Central memory CD8-positive, alpha-beta T cell (primary cell): ENCODE results near the gene KRI1.

Source experiments
- ATAC-seq: fragments of 150-1000 bp; cut with Tn5 transposase; replicated peaks from 2 replicates; pipeline ENCODE4 v1.10.0; 2022; ENCODE audit warnings: mild to moderate bottlenecking, moderate FRiP score, moderate number of reproducible peaks; ENCODE audit not compliant: poor library complexity, severe bottlenecking; ENCODE audit errors: extremely low read depth
- DNase-seq, 2 donors: peaks; one replicate each; pipeline ENCODE4 v3.0.0; 2021; ENCODE audit warnings: low spot score in 2 of 2
- H3K27ac Mint-ChIP-seq: one replicate; pipeline ENCODE4 v1.8.0; 2022; ENCODE audit warnings: low read depth, mild to moderate bottlenecking, moderate library complexity, mixed read lengths
- H3K27me3 Mint-ChIP-seq: one replicate; pipeline ENCODE4 v1.8.0; 2022; ENCODE audit warnings: mixed read lengths
- H3K36me3 Mint-ChIP-seq: one replicate; pipeline ENCODE4 v1.8.0; 2022; ENCODE audit warnings: mild to moderate bottlenecking, moderate library complexity, mixed read lengths; ENCODE audit not compliant: insufficient read depth
- H3K4me1 Mint-ChIP-seq: one replicate; pipeline ENCODE4 v1.8.0; 2022; ENCODE audit warnings: mixed read lengths
- H3K4me3 Mint-ChIP-seq: one replicate; pipeline ENCODE4 v1.8.0; 2022; ENCODE audit warnings: mild to moderate bottlenecking, moderate library complexity, mixed read lengths
- H3K9me3 Mint-ChIP-seq: one replicate; pipeline ENCODE4 v1.8.0; 2022; ENCODE audit warnings: mixed read lengths

The KRI1 gene

DNA sequence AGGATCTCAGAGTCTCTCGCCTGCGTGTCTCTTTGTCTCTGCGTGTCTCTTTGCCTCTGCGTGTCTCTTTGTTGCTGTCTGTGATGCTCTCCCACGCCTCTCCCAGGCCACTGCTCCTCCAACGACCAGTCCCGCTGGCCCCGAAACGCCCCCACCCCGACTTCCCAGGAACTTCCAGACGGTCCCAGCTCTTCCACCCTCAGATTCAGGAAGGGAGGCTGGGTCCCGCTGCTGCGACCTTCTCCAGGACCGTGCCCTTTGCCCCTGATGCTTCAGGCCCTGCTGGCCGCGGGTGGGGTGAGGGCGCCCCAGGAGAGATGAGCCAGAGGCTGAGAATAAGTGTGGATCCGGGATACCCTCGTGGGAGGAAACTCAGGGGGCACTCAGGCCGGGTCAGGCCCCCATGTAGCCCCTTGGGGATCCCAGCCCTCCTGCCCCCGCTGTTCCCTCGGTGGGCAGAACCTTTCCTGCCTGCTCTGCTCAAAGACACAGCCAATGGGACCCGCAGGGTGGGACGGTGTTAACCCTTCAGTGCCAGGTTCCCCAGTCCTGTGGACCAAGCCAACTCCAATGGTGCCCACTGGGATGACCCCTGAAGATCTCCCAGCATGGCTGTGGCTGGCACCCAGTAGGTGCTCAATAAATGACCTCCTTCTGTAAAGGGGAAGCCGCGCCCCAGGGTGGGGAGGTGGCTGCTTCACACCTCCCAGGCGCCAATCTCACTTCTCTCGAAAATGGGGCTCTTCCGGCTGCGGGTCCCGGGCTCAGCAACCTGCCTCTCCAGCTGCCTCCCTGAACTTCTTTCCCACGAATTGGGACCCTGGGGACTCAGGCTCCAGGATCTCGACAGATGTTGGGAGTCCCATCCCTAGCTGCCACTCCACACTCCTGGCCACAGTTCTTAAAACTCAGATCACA is 47.1 kb downstream of the KRI1 start:
- H3K36me3 Mint-ChIP-seq, result peaks cover 43% of the 10 kb centered on the region

GRCh38 chr19:10517760-10518443 is 47.9 kb downstream of the KRI1 start:
- Mint-ChIP-seq H3K36me3 (peaks cover 47% of the 10 kb centered on the region), H3K27ac (peak overlapping the region; percentile 89), H3K4me3 (peak overlapping the region; percentile 77), H3K9me3 (no peaks in the 10 kb centered on the region), H3K27me3 (peaks cover 8% of the 10 kb centered on the region), H3K4me1 (peaks cover 65% of the 10 kb centered on the region)
- ATAC-seq (peak; percentile 35), DNase-seq (peak in 1 of 2 donors; percentile 53)

More for the DNA sequence above, 47.1 kb downstream of the KRI1 start:
- Mint-ChIP-seq H3K4me1 (peaks cover 57% of the 10 kb centered on the region), H3K27me3 (no peaks in the 10 kb centered on the region), H3K27ac (peak overlapping the region; percentile 89), H3K4me3 (peak overlapping the region; percentile 77), H3K9me3 (no peaks in the 10 kb centered on the region)
- DNase-seq, result peak in 1 of 2 donors; percentile 43
- no peak for ATAC-seq

GRCh38 chr19:10517361-10517759 is 48.5 kb downstream of the KRI1 start, which contains the start of gene S1PR5:
S1PR5 (minus strand) TSS chr19:10517447; CDS start chr19:10515011, 2,436 bp downstream.
- H3K9me3 Mint-ChIP-seq, result no peaks in the 10 kb centered on the region
- peaks cover 8% of the 10 kb centered on the region for H3K27me3 Mint-ChIP-seq
- H3K4me1 Mint-ChIP-seq, result peaks cover 65% of the 10 kb centered on the region
- H3K4me3 Mint-ChIP-seq, result peak within 1 kb of the TSS; percentile 77
- peak; percentile 4 for ATAC-seq
- DNase-seq, result no peak
- H3K27ac Mint-ChIP-seq, result peak within 1 kb of the TSS; percentile 89
- peaks cover 52% of the 10 kb centered on the region for H3K36me3 Mint-ChIP-seq

GRCh38 chr19:10516671-10517286 is 49.0 kb downstream of the KRI1 start:
- Mint-ChIP-seq H3K27ac (peak overlapping the region; percentile 87), H3K36me3 (peaks cover 55% of the 10 kb centered on the region), H3K27me3 (peaks cover 8% of the 10 kb centered on the region), H3K4me1 (peaks cover 61% of the 10 kb centered on the region), H3K4me3 (peak overlapping the region; percentile 77), H3K9me3 (no peaks in the 10 kb centered on the region)
- peak in 1 of 2 donors; percentile 41 for DNase-seq
- peak; percentile 33 for ATAC-seq

DNA sequence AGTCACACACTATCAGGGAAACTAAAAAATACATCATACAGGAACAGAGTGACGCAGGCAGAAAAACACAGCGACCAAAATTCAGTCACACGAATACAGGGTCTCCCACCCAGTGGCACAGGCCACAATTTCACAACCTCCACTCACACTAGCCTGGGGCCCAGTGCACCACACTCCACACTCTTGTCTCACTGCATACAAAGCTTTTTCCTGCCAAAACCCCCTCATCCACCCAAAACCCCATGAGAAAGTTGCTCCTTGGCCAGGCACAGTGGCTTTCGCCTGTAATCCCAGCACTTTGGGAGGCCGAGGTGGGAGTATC is 49.8 kb downstream of the KRI1 start:
- Mint-ChIP-seq H3K36me3 (peaks cover 58% of the 10 kb centered on the region), H3K9me3 (no peaks in the 10 kb centered on the region), H3K4me3 (peak overlapping the region; percentile 77), H3K4me1 (peaks cover 61% of the 10 kb centered on the region), H3K27ac (peak overlapping the region; percentile 87), H3K27me3 (peaks cover 8% of the 10 kb centered on the region)
- DNase-seq (peak; percentile 33 to 77), ATAC-seq (peak; percentile 74)

GRCh38 chr19:10514211-10515145 is 51.3 kb downstream of the KRI1 start:
- peak overlapping the region; percentile 77 for H3K4me3 Mint-ChIP-seq
- DNase-seq, result peak; percentile 50 to 51

GRCh38 chr19:10513223-10513622 is 52.6 kb downstream of the KRI1 start:
- ATAC-seq, result no peak
- H3K36me3 Mint-ChIP-seq, result peaks cover 63% of the 10 kb centered on the region

More at GRCh38 chr19:10514211-10515145, 51.3 kb downstream of the KRI1 start:
- peak overlapping the region; percentile 88 for H3K27ac Mint-ChIP-seq
- H3K9me3 Mint-ChIP-seq, result no peaks in the 10 kb centered on the region
- ATAC-seq, result no peak
- H3K36me3 Mint-ChIP-seq, result peaks cover 61% of the 10 kb centered on the region
- H3K27me3 Mint-ChIP-seq, result peaks cover 8% of the 10 kb centered on the region
- peaks cover 54% of the 10 kb centered on the region for H3K4me1 Mint-ChIP-seq

DNA sequence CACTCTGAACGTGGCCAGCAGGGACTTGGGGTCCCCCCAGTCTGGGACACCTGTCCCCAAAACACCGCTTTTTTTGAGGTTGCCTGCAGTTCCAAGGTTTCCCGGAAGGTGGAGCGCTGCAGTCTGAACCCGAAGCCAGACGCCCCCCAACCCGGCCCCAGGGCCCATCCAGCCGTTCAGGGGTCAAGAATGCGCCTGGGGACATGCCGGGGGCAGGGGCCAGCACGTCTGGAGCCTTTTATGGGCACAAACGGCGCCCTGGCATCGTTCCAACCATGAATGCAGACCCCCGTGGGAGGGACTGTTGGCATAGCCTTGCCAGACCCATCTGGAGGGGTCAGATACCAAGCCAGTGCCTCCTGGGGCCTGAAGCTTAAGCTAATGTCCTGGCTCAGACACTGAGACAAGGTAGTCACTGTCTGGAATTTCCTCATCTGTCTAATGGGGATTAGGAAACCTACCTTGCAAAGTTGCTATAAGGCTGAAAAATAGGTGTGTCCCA is 55.5 kb downstream of the KRI1 start:
- no peak for ATAC-seq
- Mint-ChIP-seq H3K27ac (no peak overlapping the region), H3K9me3 (no peaks in the 10 kb centered on the region), H3K27me3 (peaks cover 8% of the 10 kb centered on the region), H3K4me1 (peaks cover 39% of the 10 kb centered on the region), H3K36me3 (peaks cover 53% of the 10 kb centered on the region), H3K4me3 (peak overlapping the region; percentile 11)
- peak; percentile 47 to 62 for DNase-seq

More at GRCh38 chr19:10513223-10513622, 52.6 kb downstream of the KRI1 start:
- Mint-ChIP-seq H3K27me3 (peaks cover 8% of the 10 kb centered on the region), H3K9me3 (no peaks in the 10 kb centered on the region), H3K4me1 (peaks cover 49% of the 10 kb centered on the region), H3K27ac (peak overlapping the region; percentile 88), H3K4me3 (peak overlapping the region; percentile 77)
- DNase-seq, result no peak

- peaks cover 28% of the 10 kb centered on the region for H3K4me1 Mint-ChIP-seq
- peak overlapping the region; percentile 65 for H3K4me3 Mint-ChIP-seq
These were observed 57.1 kb downstream of the KRI1 start for GRCh38 chr19:10508707-10509106.

GRCh38 chr19:10508036-10508435 is 57.8 kb downstream of the KRI1 start:
- no peaks in the 10 kb centered on the region for H3K9me3 Mint-ChIP-seq
- no peak overlapping the region for H3K27ac Mint-ChIP-seq
- peaks cover 30% of the 10 kb centered on the region for H3K36me3 Mint-ChIP-seq
- no peak overlapping the region for H3K4me3 Mint-ChIP-seq
- DNase-seq (no peak), ATAC-seq (no peak)
- peaks cover 1% of the 10 kb centered on the region for H3K27me3 Mint-ChIP-seq
- peaks cover 26% of the 10 kb centered on the region for H3K4me1 Mint-ChIP-seq

More at GRCh38 chr19:10508707-10509106, 57.1 kb downstream of the KRI1 start:
- Mint-ChIP-seq H3K27me3 (peaks cover 8% of the 10 kb centered on the region), H3K36me3 (peaks cover 37% of the 10 kb centered on the region), H3K9me3 (no peaks in the 10 kb centered on the region), H3K27ac (peak overlapping the region; percentile 81)
- DNase-seq (no peak), ATAC-seq (no peak)

- Mint-ChIP-seq H3K27ac (peak overlapping the region; percentile 32), H3K4me1 (peaks cover 31% of the 10 kb centered on the region), H3K27me3 (no peaks in the 10 kb centered on the region), H3K9me3 (no peaks in the 10 kb centered on the region), H3K36me3 (peaks cover 18% of the 10 kb centered on the region), H3K4me3 (peak overlapping the region; percentile 18)
- peak; percentile 42 for ATAC-seq
- peak; percentile 78 to 79 for DNase-seq
These were observed 60.1 kb downstream of the KRI1 start for GRCh38 chr19:10505583-10506229.
